Keratinocyte (primary cell): ENCODE measurements around the gene OXCT1. TPM values are rescaled to one million over a fixed set of nuclear protein-coding genes. Genes with fewer than 3 reads are reported as not detected.

ENCODE experiments used
- DNase-seq: peaks from one replicate; pipeline ENCODE4 v3.0.0-alpha.2; 2011; ENCODE audit warnings: low read depth, missing footprints, low spot score
- FAIRE-seq: peaks from 2 replicates; lab custom pipeline; 2011; peaks lifted over from hg19 to GRCh38; lab: Jason Lieb, UNC
- H2AFZ ChIP-seq: 2 replicates; pipeline ENCODE4 v1.6.0; 2012; ENCODE audit warnings: low read length, control low read depth, inconsistent platforms; ENCODE audit not compliant: control insufficient read depth
- H3K27ac ChIP-seq: 2 replicates; pipeline ENCODE4 v1.5.1; 2011; ENCODE audit warnings: low read length; ENCODE audit not compliant: control insufficient read depth, insufficient read depth
- H3K27me3 ChIP-seq: 3 replicates; pipeline ENCODE4 v1.6.0; 2011; ENCODE audit warnings: low read length; ENCODE audit not compliant: control insufficient read depth, insufficient read depth; ENCODE audit errors: extremely low read depth
- H3K36me3 ChIP-seq, 2 experiments: 2 replicates in 1 of 2; 3 replicates in 1 of 2; pipeline ENCODE4 v1.5.1; 2011; ENCODE audit warnings: low read length in 2 of 2, mild to moderate bottlenecking in 1 of 2; ENCODE audit not compliant: control insufficient read depth in 2 of 2, insufficient read depth in 2 of 2; ENCODE audit errors: extremely low read depth in 1 of 2
- H3K4me1 ChIP-seq: 3 replicates; pipeline ENCODE4 v1.5.1; 2011; ENCODE audit warnings: low read length; ENCODE audit not compliant: control insufficient read depth, insufficient read depth; ENCODE audit errors: extremely low read depth
- H3K4me2 ChIP-seq: 3 replicates; pipeline ENCODE4 v1.6.0; 2011; ENCODE audit warnings: low read depth, low read length; ENCODE audit not compliant: control insufficient read depth, insufficient read depth; ENCODE audit errors: extremely low read depth
- H3K4me3 ChIP-seq, 3 experiments: fragments of 200-600 bp in 1 of 3; sonication (generic) in 1 of 3; 2 replicates in 2 of 3; 3 replicates in 1 of 3; pipeline ENCODE4 v1.5.1; 2011 to 2016; ENCODE audit warnings: low read length in 3 of 3, mild to moderate bottlenecking in 3 of 3, control low read depth in 2 of 3, inconsistent platforms in 1 of 3, low read depth in 1 of 3, mixed read lengths in 1 of 3, mixed run types in 1 of 3, moderate library complexity in 1 of 3; ENCODE audit not compliant: control insufficient read depth in 2 of 3, insufficient read depth in 2 of 3; ENCODE audit errors: extremely low read depth in 1 of 3
- H3K79me2 ChIP-seq: 2 replicates; pipeline ENCODE4 v1.6.0; 2012; ENCODE audit warnings: low read length; ENCODE audit not compliant: control insufficient read depth, insufficient read depth
- H3K9ac ChIP-seq: 3 replicates; pipeline ENCODE4 v1.6.0; 2011; ENCODE audit warnings: low read length; ENCODE audit not compliant: control insufficient read depth, insufficient read depth; ENCODE audit errors: extremely low read depth
- H3K9me1 ChIP-seq: 3 replicates; pipeline ENCODE4 v1.6.0; 2011; ENCODE audit warnings: low read length; ENCODE audit not compliant: control insufficient read depth, insufficient read depth; ENCODE audit errors: extremely low read depth
- H3K9me3 ChIP-seq: 2 replicates; pipeline ENCODE4 v1.5.1; 2012; ENCODE audit warnings: low read depth, low read length; ENCODE audit not compliant: control insufficient read depth
- H4K20me1 ChIP-seq: 3 replicates; pipeline ENCODE4 v1.6.0; 2011; ENCODE audit warnings: low read length; ENCODE audit not compliant: control insufficient read depth, insufficient read depth; ENCODE audit errors: extremely low read depth
- CTCF ChIP-seq, 3 experiments: IDR thresholded peaks in 1 of 3; conservative IDR thresholded peaks in 1 of 3; optimal IDR thresholded peaks in 1 of 3; 2 replicates in 2 of 3; 3 replicates in 1 of 3; pipeline versions ENCODE3 to v1.5.1; 2011; ENCODE audit warnings: low read length in 3 of 3, mild to moderate bottlenecking in 3 of 3, moderate library complexity in 2 of 3, control low read depth in 1 of 3, inconsistent platforms in 1 of 3; ENCODE audit not compliant: insufficient read depth in 2 of 3; ENCODE audit errors: extremely low read depth in 1 of 3
- EZH2 ChIP-seq: IDR thresholded peaks from one replicate; pipeline ENCODE4 v1.6.1; 2012; ENCODE audit warnings: inconsistent platforms, mild to moderate bottlenecking, low read length, moderate library complexity
- dilution Hi-C: fragments of 300-500 bp; cut with MboI; formaldehyde crosslinking; loops from one replicate; pipeline ENCODE4 v1.7.0; 2020; ENCODE audit warnings: low sequenced_read_pairs; ENCODE audit not compliant: extremely low pct_ligation_motif_present
- polyA plus RNA-seq, 5 experiments: library from polyadenylated mRNA; depleted of rRNA in 3 of 5; stranded (reverse) in 3 of 5; stranded (forward) in 1 of 5; unstranded in 1 of 5; fragments of >200 nt; gene quantifications; 1 replicate in 1 of 5; 2 replicates in 3 of 5; 3 replicates in 1 of 5; pipeline versions ENCODE4 v1.2.1 to v1.2.3, GENCODE V29; 2011 to 2012; ENCODE audit warnings: missing spikeins in 2 of 5, low read depth in 1 of 5, low replicate concordance in 1 of 5

The OXCT1 gene
- polyA plus RNA-seq, 1 donor (not counting 4 experiments of a cell fraction or from before 2014, with no cell fraction given): 34.0 TPM

GRCh38 chr5:41763081-41763480 is 107.1 kb downstream of the OXCT1 start:
- Histone ChIP-seq H3K4me3 (no peak overlapping the region), H3K9me1 (no peaks in the 10 kb centered on the region), H3K36me3 (no peaks in the 10 kb centered on the region), H3K27ac (no peak overlapping the region), H2AFZ (no peak overlapping the region), H4K20me1 (no peaks in the 10 kb centered on the region), H3K9me3 (no peaks in the 10 kb centered on the region), H3K27me3 (no peaks in the 10 kb centered on the region), H3K4me1 (peaks cover 4% of the 10 kb centered on the region), H3K9ac (no peak overlapping the region), H3K4me2 (no peak overlapping the region), H3K79me2 (no peaks in the 10 kb centered on the region)
- DNase-seq: no peak
- dilution Hi-C loops: no loop called here
- FAIRE-seq: no peak
- TF ChIP-seq CTCF (optimal IDR thresholded peaks at IDR 0.05 in 1 of 3, IDR thresholded peaks at IDR 0.05 in 1 of 3, conservative IDR thresholded peaks at IDR 0.05 in 1 of 3; ENCODE audit: extremely low read depth in 1 of 3, insufficient read depth in 2 of 3, low read length in 3 of 3) (no peak), EZH2 (no peak)

- H3K4me3 ChIP-seq: no peak overlapping the region
- no peak overlapping the region for H2AFZ ChIP-seq
- H3K4me1 ChIP-seq: peaks cover 4% of the 10 kb centered on the region
- no peak for TF ChIP-seq EZH2
- no peak for TF ChIP-seq CTCF (optimal IDR thresholded peaks at IDR 0.05 in 1 of 3, IDR thresholded peaks at IDR 0.05 in 1 of 3, conservative IDR thresholded peaks at IDR 0.05 in 1 of 3; ENCODE audit: extremely low read depth in 1 of 3, insufficient read depth in 2 of 3, low read length in 3 of 3)
- no peaks in the 10 kb centered on the region for H3K9me3 ChIP-seq
- H3K36me3 ChIP-seq: no peaks in the 10 kb centered on the region
- dilution Hi-C loops: no loop called here
- no peak for DNase-seq
- H4K20me1 ChIP-seq: no peaks in the 10 kb centered on the region
- FAIRE-seq: no peak
- no peak overlapping the region for H3K9ac ChIP-seq
- no peaks in the 10 kb centered on the region for H3K9me1 ChIP-seq
- no peak overlapping the region for H3K4me2 ChIP-seq
- no peaks in the 10 kb centered on the region for H3K79me2 ChIP-seq
- no peaks in the 10 kb centered on the region for H3K27me3 ChIP-seq
- H3K27ac ChIP-seq: no peak overlapping the region
Measured at GRCh38 chr5:41762426-41762825, 107.8 kb downstream of the OXCT1 start.
